HG02840 (cell line): ENCODE data around the gene SCMH1.
"Not testable (repeated sequence)": the region's sequence is repeated elsewhere in the genome, so short reads cannot be mapped to it uniquely, and the experiment has no call there.

Experiments used
- ATAC-seq: cut with Tn5 transposase; IDR thresholded peaks from one replicate; pipeline ENCODE4 v1.9.1; 2021; ENCODE audit warnings: mild to moderate bottlenecking, moderate library complexity, moderate number of reproducible peaks; ENCODE audit not compliant: unreplicated experiment, low FRiP score

Gene SCMH1

DNA sequence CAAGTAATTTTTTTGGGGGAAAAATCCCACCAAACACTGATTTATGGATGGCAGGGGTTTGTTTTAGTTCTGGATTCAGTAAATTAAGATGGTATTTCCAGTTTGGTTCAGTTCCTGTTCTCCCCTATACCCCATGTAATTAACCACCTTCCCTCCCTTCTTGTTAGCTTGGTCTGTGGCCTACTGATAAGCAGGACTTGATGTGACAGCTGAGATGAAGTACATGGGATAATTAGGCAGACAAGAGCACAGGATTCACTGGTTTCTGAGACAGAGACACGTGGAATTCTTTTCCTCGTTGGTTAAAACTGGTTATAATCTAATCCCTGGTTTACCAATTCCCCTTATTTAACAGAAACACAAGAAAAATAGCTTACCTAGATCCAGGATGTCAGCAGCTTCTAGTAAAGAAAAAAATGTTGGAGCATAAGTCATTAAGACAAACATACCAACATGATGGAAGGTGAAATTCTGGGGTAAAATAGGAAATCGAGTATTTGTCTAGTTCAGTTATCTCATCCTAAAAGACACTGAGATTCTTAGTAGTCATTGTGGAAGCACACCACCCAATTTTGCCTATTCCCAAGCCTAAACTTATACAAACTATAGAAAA, 81.5 kb downstream of the SCMH1 start:
- no peak for ATAC-seq

GRCh38 chr1:41158966-41159365, 83.1 kb downstream of the SCMH1 start:
- no peak for ATAC-seq

GRCh38 chr1:41158147-41158875, 83.8 kb downstream of the SCMH1 start:
- ATAC-seq: no peak

DNA sequence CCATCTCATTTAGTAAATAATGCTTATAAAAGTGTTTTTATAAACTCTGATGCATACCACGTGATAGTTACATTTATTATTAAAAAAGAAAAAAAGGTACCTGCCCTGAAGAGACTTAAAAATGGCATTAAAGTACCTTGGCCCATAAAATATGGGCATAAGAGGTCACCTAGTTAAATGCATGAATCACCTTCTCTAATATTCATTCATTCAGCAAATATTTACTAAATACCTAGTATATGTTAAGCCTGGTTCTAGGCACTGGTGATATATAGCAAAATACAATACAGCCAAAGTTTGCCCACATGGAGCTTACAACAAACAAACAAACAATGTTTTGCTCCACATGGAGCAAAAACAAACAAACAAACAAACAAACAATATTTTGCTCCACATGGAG, 87.0 kb downstream of the SCMH1 start:
- no peak for ATAC-seq

GRCh38 chr1:41153750-41154274, 88.3 kb downstream of the SCMH1 start:
- ATAC-seq: no peak

DNA sequence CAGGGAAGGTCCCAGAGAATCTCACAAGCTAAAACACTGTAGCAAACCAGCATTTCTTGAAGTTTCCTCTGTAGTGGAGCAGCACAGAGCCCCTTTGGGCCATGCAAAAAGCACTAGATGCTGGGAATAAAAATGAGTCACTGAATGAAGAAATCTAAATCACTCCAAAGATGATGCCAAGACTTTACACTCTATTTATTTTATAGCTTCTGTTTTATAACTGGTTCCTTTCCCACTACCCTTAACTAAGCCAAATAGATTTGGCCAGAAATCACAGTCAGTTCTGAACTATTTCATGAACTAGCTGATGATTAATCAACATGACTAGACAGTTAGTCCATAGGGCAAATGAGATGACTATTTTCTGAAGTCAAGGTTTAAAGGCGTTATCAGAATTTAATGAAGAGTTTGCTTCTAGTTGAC, 89.5 kb downstream of the SCMH1 start:
- no peak for ATAC-seq

DNA sequence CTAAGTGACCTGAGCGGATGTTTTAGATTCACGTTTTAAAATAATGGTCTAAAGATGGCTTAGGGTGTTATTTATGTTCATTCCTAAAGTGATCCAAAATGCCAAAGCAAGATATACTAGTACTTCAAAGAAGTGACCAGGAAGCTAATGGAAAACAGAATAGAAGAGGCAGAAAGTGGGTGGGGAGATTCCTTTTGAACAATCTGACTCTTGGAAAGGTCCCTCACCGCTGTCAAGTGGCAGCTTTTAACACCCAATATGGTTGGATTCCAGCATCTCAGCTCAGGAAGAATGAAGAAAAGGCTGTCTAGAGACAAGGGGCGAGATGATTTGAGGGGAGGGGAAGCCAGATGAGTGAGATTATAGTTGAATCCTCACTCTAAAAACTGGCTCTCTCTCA, 90.3 kb downstream of the SCMH1 start:
- ATAC-seq: no peak

GRCh38 chr1:41149570-41149969, 92.5 kb downstream of the SCMH1 start:
- no peak for ATAC-seq

GRCh38 chr1:41144285-41144684, 97.8 kb downstream of the SCMH1 start:
- ATAC-seq: no peak

GRCh38 chr1:41138549-41138948, 103.6 kb downstream of the SCMH1 start:
- no peak for ATAC-seq

DNA sequence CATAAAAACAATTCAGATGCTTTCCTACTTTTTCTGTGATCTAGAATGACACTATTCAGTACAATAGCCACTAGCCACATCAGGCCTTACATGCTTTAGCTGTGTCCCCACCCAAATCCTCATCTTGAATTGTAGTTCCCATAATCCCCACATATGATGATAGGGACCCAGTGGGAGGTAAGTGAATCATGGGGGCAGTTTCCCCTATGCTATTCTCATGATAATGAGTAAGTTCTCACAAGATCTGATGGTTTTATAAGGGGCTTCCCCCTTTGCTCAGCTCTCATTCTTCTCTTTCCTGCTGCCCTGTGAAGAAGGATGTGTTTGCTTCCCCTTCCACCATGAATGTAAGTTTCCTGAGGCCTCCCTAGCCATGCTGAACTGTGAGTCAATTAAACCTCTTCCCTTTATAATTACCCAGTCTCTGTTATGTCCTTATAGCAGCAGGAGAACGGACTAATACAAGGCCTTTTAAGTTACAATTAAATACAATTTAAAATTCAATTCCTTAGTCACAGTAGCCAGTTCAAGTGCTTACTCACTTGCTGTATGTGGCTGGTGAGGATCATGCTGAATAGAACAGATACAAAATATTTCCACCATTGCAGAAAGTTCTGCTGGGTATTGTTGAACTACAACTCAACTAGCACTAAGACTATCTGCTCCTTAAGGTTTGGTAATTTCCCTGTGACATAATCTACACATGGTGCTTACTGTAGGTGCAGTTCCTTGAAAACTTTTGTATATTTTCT, 106.7 kb downstream of the SCMH1 start:
- no peak for ATAC-seq

DNA sequence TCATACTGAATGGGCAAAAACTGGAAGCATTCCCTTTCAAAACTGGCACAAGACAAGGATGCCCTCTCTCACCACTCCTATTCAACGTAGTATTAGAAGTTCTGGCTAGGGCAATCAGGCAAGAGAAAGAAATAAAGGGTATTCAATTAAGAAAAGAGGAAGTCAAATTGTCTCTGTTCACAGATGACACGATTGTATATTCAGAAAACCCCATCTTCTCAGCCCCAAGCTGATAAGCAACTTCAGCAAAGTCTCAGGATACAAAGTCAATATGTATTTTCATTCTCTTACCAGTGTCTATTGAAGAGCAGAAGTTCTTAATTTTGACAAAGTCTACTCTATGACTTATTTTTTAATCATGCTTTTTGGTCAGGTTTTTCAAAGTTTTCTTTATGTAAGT, 107.8 kb downstream of the SCMH1 start:
- not testable (repeated sequence) for ATAC-seq

DNA sequence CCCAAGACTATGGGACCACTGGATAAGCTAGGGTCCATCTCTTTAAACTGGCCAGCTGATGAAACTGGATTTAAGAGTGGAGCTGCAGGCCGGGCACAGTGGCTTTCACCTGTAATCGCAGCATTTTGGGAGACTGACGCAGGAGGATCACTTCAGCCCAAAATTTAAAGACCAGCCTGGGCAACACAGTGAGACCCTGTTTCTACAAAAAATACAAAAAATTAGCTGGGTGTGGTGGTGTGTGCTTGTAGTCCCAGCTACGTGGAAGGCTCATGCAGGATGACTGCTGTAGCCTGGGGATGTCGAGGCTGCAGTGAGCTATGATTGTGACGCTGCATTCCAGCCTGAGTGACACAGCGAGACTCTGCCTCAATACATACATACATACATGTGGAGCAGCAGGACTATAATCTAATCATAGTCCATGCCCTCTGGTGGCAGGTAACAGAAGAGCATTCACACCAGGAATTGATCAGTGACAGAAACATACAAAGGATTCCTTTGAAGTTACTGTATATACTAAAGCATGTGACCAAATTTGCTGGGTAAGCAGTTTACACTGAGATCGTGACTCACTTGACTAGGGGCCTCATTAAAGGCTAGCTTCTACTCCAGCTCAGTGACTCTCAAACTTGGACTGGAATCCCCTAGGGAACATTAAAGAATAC, 119.1 kb downstream of the SCMH1 start:
- ATAC-seq: no peak

DNA sequence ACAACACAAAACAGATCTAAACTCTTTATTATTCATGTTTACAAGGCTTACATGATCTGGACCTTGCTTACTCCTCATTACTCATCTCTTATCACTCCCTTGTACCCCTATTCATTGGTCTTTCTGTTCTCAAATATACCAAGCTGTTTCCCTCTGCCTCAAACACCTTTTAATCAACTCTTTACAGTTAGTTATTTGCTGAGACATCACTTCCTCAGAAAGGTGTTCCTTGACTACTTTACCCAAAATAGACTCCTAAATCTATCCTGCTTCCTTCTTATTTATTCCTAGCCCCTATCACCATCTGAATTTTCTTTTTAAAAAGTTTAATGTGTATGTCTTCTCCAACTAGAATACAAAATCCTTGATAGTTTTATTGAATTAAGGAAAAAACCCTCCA, 120.0 kb downstream of the SCMH1 start:
- no peak for ATAC-seq

- ATAC-seq: no peak
Observed at GRCh38 chr1:41118645-41119044, 123.5 kb downstream of the SCMH1 start.

DNA sequence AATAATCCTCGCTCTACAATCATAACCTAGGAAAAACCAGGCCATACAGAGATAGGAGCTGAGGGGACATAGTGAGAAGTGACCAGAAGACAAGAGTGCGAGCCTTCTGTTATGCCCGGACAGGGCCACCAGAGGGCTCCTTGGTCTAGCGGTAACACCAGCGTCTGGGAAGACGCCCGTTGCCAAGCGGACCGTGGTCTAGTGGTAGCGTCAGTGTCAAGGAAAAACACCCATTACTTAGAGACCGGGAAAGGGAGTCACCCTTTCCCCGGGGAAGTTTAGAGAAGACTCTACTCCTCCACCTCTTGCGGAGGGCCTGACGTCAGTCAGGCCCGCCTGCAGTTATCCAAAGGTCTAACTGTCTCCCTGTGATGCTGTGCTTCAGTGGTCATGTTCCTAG, 124.9 kb downstream of the SCMH1 start:
- not testable (repeated sequence) for ATAC-seq

GRCh38 chr1:41110736-41111135, 131.4 kb downstream of the SCMH1 start:
- ATAC-seq: no peak

GRCh38 chr1:41110286-41110685, 131.8 kb downstream of the SCMH1 start:
- no peak for ATAC-seq

- no peak for ATAC-seq
Observed at GRCh38 chr1:41109310-41110197, 132.6 kb downstream of the SCMH1 start.
